AG04449 (cell line): ENCODE measurements around the gene UCP2.

ENCODE experiments used
- CTCF ChIA-PET: fragments of 350-600 bp; formaldehyde crosslinking; extraction: SDS; loops from one replicate; lab custom pipeline; 2021; ENCODE audit warnings: antibody characterized with exemption; lab: Yijun Ruan, JAX
- POLR2A ChIA-PET: fragments of 400-600, 350-600 bp; formaldehyde crosslinking; extraction: SDS; loops from one replicate; lab custom pipeline; 2020; ENCODE audit warnings: antibody characterized with exemption, inconsistent platforms; lab: Yijun Ruan, JAX
- DNase-seq: peaks from one replicate; pipeline ENCODE4 v3.0.0-alpha.2; 2010; ENCODE audit warnings: low read depth, low spot score
- H3K4me3 ChIP-seq: 2 replicates; pipeline ENCODE4 v1.5.1; 2011; ENCODE audit warnings: low read depth, mild to moderate bottlenecking, control low read depth, low read length
- TF ChIP-seq, protein P1 (sequence below): IDR thresholded peaks from one replicate; pipeline ENCODE4 v1.5.1; 2011; ENCODE audit warnings: mild to moderate bottlenecking, moderate library complexity, low read length, control low read depth, inconsistent platforms; ENCODE audit not compliant: insufficient read depth; ENCODE audit errors: missing control alignments

UCP2 gene

DNA sequence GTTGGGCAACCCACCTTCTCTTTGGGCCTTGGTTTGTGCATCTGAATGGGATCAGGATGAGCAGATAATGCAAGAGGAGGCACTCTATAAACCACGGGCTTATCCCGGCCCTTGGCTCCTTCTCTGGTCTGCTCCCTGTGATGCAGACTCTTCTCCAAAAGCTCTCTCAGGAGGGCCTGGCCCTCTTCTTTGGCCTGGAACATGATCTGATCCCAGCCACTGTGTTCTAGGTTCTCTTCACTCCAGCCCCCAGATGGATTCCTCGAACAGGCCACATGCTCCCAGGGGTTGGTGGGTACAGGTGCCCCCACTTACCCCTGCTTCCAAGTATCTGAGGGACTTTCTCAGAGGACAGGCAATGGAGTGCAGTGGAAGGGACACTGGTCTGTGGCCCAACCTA lies 35.0 kb upstream of the UCP2 start:
- ChIA-PET CTCF (no interaction called here), POLR2A (no interaction called here)
- H3K4me3 ChIP-seq = no peak overlapping the region
- TF ChIP-seq, protein P1, sequence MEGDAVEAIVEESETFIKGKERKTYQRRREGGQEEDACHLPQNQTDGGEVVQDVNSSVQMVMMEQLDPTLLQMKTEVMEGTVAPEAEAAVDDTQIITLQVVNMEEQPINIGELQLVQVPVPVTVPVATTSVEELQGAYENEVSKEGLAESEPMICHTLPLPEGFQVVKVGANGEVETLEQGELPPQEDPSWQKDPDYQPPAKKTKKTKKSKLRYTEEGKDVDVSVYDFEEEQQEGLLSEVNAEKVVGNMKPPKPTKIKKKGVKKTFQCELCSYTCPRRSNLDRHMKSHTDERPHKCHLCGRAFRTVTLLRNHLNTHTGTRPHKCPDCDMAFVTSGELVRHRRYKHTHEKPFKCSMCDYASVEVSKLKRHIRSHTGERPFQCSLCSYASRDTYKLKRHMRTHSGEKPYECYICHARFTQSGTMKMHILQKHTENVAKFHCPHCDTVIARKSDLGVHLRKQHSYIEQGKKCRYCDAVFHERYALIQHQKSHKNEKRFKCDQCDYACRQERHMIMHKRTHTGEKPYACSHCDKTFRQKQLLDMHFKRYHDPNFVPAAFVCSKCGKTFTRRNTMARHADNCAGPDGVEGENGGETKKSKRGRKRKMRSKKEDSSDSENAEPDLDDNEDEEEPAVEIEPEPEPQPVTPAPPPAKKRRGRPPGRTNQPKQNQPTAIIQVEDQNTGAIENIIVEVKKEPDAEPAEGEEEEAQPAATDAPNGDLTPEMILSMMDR = no peak
- DNase-seq = no peak

DNA sequence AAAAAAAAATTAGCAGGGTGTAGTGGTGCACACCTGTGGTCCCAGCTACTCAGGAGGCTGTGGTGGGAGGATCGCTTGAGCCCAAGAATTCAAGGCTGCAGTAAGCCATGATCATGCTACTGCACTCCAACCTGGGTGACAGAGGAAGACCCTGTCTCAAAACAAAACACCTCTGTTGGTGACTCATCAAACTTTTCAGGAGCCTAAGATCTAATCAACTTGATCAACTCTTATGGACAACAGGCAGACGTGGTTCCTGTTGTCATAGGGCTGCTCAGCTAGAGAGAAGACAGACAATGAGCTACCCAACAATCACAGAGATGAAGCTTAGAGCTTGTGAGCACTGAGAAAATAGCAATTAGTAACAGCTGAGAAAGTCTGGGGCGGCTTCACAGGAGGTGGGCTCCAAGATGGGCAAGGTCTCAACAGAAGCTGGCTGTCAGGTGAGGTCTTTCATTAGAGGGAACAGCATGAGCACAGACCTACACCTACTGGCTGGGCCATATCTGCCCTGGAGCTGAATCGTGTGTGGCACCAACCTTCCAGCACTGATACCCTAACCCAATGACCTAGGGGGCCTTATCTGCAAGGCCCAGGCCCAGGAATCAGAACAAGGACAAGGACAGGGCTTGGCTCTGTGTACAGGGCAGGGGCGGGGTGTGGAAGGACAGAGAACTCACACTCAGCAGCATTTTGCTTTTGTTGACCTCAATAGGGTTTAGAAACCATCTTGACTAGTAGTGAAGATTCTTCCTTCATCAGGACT lies 33.5 kb upstream of the UCP2 start:
- TF ChIP-seq, protein P1 = no peak
- no peak overlapping the region for H3K4me3 ChIP-seq
- ChIA-PET POLR2A (interaction anchor here (0.7 kb wide), 1 partner anchor 19 kb away, joined by 3 read pairs; no protein-coding TSS in a partner anchor), CTCF (no interaction called here)
- DNase-seq = no peak

DNA sequence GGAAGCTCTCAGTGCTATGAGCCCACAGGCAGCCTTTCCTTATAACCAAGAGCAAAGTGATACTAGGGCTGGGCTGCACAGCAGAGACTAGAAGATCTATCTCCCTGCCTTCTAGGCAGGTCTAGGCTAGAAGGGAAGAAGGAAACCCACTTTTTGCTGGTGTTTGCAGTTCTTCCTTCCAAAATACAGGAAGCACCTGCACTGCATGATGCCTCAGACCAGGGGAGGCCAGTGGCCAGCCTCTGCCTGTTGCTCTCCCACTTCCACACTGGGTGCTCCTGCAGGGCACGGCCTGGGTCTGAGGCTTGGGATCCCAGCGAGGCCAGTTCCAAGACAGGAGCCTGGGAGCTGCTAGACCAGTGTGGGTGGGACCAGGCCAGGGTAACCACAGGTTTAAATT lies 32.2 kb upstream of the UCP2 start:
- no peak overlapping the region for H3K4me3 ChIP-seq
- ChIA-PET CTCF (interaction anchor here (1.4 kb wide), 1 partner anchor 15 kb away, joined by 3 read pairs; no protein-coding TSS in a partner anchor), POLR2A (interaction anchor here (0.7 kb wide), 1 partner anchor 41 kb away, joined by 3 read pairs; no protein-coding TSS in a partner anchor)
- TF ChIP-seq, protein P1 = no peak
- no peak for DNase-seq

DNA sequence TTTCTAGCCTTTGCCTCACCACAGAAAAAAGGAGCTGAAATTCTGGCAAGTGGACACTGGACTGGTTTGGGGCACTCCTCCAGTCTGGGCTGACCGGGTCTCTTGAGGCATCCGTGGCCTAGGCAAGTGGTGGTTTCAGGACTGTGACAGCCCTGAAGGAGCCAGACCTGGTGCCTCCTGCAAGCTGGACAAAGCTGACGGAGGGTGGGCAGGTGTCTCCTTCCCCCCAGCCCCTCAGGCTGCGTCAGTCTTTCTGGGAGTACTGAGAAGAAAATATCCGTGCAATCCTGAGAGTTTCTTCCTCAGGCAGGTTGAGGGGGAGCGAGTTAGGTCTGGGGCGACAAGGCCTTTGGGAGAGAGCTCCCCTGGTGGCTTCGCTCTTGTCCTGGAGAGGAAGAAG lies 30.5 kb upstream of the UCP2 start:
- no peak for DNase-seq
- TF ChIP-seq, protein P1 = no peak

DNA sequence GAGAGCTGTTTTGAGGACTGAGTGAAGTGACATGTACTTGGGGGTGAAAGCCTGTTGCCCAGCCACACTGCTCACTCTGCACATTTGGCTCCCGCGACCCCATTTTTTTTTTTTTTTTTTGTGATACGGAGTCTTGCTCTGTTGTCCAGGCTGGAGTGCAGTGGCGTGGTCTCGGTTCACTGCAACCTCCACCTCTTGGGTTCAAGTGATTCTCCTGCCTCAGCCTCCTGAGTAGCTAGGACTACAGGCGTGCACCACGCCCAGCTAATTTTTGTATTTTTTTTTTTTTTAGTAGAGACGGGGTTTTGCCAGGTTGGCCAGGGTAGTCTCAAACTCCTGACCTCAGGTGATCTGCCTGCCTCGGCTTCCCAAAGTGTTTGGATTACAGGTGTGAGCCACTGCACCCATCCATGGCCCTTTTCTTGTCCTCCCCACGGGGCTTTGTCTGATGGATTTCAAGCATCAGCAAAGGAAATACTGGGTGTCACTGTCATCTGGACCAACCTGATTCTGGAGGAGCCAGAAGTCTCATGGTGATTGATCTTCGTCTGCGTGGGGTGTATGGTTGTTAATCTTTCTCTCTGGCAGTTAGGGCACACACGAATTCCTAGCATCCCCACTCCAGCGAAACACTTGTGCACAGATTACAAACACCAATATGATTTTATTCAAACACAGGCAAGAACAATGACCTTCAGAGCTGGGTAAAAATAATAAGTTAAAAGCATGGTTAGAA lies 29.6 kb upstream of the UCP2 start:
- TF ChIP-seq, protein P1 = no peak
- no peak for DNase-seq
- CTCF ChIA-PET = interaction anchor here (1.0 to 1.4 kb wide), 2 partner anchors 10 to 41 kb away, joined by 3 read pairs; no protein-coding TSS in a partner anchor
- no peak overlapping the region for H3K4me3 ChIP-seq
- POLR2A ChIA-PET = no interaction called here

More for the DNA sequence above, 30.5 kb upstream of the UCP2 start:
- POLR2A ChIA-PET = no interaction called here
- H3K4me3 ChIP-seq = no peak overlapping the region
- CTCF ChIA-PET = interaction anchor here (1.0 kb wide), 2 partner anchors 40 to 49 kb away, joined by 3 read pairs; no protein-coding TSS in a partner anchor
